HL-60/S4 treated with phorbol 12-myristate 13-acetate at 8.2 ng/mL for 4 days and 3 days (cell line): ENCODE measurements around the gene UBE2D1.
"Not testable (repeated sequence)": the region's sequence is repeated elsewhere in the genome, so short reads cannot be mapped to it uniquely, and the experiment has no call there.

Source experiments
- in situ Hi-C: fragments of 300-500 bp; cut with MboI; formaldehyde crosslinking; loops from 2 replicates; pipeline ENCODE4 v1.15.0; 2022; ENCODE audit warnings: low sequenced_read_pairs

Gene UBE2D1

DNA sequence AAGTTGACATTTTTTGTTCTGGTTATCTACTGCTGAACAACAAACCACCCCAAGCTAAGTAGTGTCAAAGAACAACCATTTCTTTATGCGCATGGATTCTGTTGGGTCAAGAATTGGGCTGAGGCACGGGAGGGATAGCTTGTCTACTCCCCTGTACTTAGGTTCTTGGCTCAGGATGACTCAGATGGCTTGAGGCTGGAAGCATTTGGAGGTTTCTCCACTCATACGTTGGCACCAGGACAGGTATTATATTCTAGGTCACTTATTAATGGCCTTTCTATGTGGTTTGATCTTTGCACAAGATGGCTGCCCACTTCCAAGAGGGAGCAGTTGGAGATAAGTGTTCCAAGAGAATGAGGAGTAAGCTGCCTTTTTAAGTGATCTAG, 38.6 kb downstream of the UBE2D1 start:
- in situ Hi-C loops = no loop called here

DNA sequence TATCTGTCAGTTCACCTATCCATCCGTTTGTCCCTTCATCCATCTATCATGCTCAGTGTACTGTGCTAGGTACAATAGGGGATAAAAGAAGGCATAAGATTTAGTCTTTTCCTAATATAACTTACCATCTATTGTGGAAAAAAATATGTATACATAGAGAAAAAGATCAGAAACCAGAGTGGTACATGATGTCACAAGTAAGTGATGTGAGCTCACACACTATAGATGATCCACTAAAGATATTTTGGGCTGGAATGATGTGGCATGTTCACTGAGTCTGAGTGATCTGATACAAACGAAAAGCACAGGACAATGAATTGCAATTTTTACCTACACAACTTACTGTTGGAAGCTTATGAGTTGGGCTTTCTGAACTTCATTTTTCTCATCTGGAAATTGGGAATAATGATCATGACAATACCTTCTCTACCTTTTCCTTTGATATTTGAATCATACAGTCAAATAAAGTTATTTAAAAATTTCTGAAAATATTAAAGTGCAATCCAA, 47.7 kb downstream of the UBE2D1 start:
- in situ Hi-C loops = no loop called here

DNA sequence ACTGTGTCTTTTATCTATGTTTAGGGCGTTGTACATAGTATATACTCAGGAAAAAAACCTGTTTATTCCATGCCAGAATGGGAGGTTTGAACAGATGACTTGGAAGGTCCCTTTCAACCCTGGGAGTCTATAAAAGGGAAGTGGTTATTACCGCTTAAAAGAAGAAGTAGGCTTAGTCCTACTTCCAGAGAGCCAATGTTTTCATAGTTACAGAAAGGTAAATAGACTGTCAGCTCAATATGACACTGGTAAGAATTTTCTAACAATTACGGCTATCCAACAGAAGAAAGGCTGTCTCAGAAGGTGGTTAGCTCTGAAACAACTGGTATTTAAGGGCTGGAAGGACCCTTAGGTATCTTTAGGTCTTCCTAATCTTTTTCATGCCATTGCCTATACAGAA, 49.3 kb downstream of the UBE2D1 start:
- in situ Hi-C loops = no loop called here

DNA sequence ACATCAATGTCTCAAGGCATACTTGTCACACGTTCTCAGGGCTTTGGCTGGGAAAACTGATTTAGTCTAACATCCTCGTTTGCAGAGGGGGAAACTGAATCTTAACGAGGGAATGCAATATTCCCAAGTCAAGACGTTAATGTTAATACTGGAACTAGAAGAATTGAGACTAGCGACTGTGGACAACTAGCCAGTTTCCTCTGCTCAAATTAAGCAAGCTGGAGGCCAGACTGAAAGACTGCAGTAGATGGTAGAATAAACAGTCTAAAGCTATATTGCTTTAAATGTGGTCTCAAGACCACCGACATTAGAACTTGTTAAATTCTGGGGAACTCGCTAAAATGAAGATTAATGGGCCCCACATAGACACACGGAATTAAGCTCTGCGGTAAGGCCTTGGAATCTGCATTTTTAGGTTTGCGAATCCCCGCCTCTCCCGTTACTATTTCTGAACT, 49.8 kb downstream of the UBE2D1 start:
- in situ Hi-C loops = no loop called here

DNA sequence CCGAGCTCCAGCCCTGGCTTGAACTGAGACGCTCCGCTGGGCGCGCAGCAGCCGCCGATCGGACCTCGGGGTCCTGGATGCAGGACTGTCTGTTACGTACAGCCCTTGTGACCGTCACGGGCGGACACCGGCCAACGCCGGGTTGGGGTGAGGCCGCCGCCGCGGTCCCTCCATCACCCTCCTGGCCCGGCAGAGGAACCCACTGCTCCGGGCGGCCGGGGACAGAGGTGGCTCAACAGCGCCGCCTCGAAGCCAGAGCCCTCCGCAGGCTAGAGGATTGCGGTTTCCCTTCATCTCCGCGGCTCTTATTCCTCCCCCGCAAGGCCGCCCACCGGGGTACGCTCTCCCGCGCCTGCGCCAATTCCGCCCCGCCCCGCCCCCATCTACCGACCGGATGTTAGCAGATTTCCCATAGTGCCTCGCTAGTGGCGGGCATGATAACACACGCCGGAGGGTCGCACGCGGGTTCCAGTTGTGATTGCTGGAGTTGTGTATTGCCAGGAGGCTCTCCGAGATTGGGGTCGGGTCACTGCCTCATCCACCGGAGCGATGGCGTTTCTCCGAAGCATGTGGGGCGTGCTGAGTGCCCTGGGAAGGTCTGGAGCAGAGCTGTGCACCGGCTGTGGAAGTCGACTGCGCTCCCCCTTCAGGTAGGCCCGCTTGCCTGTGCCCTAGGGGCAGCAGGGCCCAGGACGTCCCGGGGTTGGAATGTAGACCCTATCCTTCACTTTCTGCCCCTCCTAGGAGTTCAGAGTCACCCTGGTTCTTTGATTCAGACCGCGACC, 50.4 kb downstream of the UBE2D1 start, which contains the start of gene TFAM:
Gene TFAM (plus strand): TSS at position 412 of the 785 bp plus-strand sequence. CDS start 138 bp downstream, at position 550.
- in situ Hi-C loops = no loop called here

DNA sequence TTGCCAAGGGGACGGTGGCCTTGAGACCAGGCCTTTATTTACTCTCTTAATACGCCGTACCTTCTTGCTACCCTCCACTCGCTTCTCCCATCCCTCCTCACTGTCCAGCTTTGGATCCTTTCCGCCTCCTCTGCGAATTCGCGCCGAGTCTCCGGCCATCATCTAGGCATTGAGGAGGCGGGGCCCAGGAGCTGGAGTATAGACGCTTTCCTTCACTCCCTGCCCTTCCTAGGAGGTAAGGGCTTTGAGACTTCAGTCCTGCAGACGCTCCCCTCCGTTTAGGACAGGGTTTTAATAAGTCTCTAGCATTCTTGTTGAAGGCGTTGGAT, 50.9 kb downstream of the UBE2D1 start:
- in situ Hi-C loops = no loop called here

DNA sequence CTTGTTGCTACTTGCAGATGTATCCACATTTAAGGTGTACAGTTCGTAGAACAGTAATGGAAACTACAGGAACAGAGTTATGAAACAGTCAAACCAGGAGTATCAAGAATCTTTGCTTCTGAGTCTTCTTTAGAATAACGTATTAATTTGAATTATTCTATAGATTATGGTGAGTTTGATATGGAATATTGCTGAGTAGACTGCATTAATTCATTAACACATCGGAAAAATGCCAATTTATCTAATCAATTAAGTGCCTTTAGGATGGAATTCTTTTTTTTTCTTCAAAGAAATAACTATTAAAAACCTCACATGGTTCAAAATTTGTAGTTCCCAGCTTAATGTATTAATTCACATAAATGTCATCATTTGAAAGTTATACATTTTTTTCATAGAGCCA, 54.2 kb downstream of the UBE2D1 start:
- in situ Hi-C loops = no loop called here

DNA sequence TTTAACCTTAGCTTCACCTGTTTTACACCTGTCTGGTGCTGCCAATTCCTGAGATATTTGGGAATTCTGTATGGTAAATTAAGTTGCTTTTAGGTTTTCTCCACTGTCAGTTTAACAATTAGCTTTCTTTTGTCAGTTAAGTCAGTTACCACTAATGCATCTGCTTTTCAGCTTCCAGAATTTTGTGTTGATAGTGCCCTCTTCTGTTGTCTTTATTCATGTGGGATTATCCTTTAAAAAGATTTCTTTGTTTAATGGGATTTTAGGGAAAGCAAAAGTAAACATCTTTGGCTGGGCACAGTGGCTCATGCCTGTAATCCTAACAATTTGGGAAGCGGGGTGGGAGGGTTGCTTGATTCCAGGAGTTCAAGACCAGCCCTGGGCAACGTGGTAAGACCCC, 58.5 kb downstream of the UBE2D1 start:
- in situ Hi-C loops = no loop called here

DNA sequence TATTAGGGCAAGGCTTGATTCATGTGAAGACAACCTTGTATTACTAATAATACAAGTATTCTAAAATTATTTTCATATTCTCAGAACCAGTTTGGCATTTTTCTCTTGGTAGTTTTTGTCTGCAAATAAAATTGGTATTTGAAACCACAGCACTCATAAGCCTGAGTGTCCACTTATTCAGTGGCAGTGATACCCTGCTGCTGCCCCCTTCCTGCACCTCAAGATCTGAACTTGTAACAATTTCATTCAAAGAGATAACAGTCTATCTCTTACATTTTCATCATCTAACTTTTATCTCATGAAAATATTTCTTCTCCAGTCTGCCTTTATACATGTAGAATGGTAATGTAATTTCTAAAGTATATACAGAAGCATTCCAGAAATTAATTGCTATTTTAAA, 59.7 kb downstream of the UBE2D1 start:
- in situ Hi-C loops = no loop called here

DNA sequence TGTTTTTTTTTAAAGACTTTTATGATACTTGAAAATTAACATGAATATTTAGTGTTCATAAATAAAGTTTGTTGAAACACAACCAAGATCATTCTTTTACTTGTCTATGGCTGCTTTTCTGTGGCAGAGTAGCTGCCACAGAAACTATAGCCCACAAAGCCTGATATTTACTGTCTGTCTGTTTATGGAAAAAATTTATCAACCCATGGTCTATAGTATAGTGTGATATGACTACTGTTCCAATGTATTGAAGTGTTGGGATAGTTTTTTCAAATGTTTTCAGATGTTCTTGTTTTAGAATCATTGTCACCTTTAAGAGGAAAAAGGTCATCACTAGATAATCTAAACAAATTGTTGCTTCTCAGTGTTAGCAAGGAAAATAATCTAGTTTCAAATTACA, 61.3 kb downstream of the UBE2D1 start:
- in situ Hi-C loops = no loop called here

DNA sequence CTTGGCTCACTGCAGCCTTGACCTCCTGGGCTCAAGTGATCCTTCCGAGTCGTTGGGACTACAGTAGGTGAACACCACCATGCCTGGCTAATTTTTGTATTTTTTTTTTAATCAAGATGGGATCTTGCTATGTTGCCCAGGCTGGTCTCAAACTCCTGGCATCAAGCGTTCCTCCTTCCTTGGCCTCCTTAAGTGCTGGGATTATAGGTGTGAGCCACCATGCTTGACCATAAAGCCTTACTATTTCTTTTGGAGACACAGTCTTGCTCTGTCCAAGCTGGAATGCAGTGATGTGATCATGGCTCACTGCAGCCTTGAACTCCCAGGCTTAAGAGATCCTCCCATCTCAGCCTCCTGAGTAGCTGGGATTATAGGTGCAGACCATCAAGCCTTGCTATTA, 63.0 kb downstream of the UBE2D1 start:
- in situ Hi-C loops = no loop called here

DNA sequence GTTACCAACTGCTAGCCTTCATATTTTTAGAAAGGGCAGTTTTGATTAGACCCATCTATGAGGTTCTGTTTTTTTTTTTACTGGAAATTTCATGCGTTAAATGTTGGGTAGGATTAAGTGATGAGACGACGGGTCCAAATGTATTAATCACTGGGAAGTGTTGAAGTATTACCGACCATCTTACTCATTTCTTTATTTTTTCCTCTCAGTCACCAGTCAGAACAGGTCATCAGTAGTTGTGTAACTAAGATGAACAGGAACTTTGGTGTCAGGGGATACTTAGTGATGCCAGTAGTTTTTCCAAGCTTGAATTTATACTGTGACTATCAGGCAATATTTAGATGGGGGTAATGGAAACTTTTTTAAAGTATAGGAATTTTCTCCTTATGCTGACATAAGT, 64.6 kb downstream of the UBE2D1 start:
- in situ Hi-C loops = no loop called here

DNA sequence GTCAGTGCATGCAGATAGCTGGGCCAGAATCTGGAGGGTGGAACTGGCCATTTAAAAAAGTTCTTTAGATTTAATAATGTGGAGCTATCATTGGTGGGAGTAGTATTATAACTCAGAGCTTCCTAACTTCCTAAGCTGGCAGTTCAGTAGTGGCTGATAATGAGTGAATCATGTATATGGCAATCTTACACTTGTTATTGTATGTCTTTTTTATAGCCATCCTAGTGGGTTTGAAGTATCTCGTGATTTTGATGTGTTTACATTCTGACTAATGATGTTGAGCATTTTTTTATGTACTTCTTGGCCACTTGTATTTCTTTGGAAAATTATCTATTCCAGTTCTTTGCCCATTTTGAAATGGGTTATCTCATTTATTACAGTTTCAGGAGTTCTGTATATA, 65.8 kb downstream of the UBE2D1 start:
- in situ Hi-C loops = no loop called here

DNA sequence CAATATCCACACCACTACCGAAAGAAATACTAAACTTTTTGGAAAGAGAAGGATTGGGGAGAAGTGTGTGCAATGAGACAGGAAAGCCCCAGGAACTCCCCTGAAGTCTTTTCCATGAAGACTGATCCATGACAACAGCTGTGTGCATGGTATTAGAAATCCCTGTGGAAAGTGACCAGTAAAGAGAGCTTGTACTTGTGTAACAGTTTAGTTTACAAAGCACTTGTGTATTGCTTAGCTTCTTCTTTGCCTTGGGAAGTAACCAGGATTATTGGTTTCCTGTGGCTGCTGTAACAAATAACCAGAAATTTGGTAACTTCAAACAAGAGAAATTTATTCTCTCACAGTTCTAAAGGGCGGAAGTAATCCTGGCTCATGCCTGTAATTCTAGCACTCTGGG, 69.2 kb downstream of the UBE2D1 start:
- in situ Hi-C loops = no loop called here

DNA sequence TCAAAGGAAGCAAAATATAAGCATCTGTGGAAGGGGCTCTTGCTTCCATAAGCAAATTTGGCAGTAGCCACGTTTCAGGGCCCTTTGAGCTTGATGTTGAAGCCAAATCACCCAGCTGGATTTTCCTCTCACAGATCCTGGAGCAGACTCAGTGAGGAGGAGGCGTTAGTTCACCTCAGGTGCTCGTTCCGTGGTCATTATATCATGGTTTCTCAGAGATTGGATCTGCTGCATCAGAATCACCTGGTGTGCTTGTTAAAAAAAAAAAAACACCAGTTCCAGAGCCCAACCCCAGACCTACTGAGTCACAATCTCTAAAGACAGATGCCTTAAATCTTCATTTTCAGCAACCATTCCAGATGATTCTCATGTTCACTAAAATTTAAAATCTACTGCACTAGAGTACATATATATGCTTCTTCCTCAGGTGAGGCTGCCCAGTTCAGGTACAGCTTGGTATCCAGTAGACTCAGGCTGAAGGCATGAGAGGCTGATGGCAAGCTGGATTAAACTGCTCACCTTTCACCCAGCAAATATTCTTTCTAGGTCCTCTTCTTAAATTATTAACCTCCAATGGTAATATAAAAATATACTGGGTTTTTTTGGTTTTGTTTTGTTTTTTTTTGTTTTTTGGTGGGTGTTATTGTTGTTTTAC, 75.3 kb downstream of the UBE2D1 start:
- in situ Hi-C loops = no loop called here

DNA sequence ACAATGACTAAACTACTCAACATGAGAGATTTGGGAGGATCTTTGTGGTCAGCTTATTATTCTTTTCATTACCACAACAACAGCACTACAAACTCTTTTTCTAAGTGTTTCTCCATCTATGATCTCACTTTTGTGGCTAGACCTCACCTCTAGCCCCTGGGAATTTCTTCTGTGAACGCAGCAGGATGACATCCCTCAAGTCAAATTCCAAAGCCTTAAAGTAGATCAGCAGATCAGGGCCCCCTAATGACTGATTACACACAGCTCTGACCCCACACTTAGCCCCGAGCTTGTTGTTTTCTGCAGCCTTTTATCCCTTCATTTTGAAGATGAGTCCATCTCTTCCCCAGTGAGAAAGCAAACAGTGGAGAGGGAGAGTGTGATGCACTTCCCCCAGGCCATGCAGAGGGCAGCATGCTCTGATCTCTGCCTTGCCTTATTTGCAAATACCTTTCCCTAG, 77.7 kb downstream of the UBE2D1 start:
- in situ Hi-C loops = no loop called here

DNA sequence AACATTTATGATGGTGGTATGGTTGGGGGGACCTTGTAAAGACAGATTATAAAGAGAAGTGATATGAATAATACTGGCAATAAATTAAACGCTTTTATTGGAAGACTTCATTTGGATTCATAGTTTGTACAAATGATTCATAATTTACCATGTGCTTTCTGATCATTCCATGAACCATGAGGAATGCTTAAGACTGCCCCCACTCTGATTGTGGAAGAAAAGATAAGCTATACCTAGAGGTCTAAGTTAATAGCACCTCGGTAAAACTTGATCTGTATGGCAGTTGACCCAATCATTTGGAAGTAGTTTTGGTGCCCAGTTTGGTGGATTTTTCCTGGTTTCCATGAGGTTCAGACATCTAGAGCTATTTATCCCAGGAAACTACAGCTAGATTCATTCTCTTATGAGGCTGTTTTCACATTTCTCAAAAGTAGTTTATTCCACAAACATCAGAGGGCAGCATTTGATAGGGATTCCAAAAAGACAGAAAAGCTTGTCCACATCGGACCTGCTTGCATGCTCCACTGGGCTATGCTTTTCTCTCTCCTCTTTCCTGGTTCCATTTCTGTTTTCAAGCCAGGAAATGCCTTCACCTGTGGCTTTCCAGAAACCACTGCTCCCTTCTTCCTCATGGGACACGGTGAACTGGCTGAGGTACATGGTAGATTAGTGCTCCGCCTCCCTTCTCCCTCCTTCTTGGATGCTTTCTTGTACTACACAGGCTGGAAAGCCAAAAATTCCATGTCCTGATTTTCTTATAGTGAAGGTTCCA, 79.7 kb downstream of the UBE2D1 start:
- in situ Hi-C loops = no loop called here

DNA sequence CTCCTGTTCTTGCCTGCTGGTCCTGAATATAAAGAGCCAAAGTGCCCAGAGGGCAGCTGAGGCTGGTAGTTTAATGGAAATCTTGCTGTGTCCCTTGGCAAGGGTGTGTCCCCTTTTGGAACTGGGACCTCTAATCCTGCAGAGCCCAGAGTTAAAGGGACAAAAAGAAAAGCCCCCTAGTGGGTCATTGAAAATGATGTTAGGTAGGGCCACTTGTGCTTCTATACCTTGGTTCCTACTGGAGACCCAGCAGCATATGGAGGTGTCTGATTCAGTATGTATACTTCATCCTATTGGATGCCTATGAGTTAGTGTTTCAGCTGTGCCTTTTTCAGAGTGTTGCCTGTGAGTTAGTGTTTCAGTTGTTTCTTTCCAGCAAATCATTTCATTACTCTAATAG, 81.0 kb downstream of the UBE2D1 start:
- in situ Hi-C loops = no loop called here

DNA sequence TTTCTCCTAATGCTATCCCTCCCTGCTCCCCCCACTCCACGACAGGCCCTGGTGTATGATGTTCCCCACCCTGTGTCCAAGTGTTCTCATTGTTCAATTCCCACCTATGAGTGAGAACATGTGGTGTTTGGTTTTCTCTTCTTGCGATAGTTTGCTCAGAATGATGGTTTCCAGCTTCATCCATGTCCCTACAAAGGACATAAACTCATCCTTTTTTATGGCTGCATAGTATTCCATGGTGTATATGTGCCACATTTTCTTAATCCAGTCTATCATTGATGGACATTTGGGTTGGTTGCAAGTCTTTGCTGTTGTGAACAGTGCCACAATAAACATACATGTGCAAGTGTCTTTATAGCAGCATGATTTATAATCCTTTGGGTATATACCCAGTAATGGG, 83.1 kb downstream of the UBE2D1 start:
- in situ Hi-C loops = not testable (repeated sequence)
